Forelimb muscle (tissue), 1 donor: ENCODE data around the gene KLRC4. TPM values are rescaled to one million over a fixed set of nuclear protein-coding genes. Genes with fewer than 3 reads are reported as not detected.
"Not testable (repeated sequence)": the region's sequence is repeated elsewhere in the genome, so short reads cannot be mapped to it uniquely, and the experiment has no call there.

Source experiments
- DNase-seq: peaks from one replicate; pipeline ENCODE4 v3.0.0-alpha.2; 2013; ENCODE audit warnings: low read depth
- polyA plus RNA-seq: library from polyadenylated mRNA; unstranded; fragments of 120-200 nt; gene quantifications from one replicate; pipeline ENCODE4 v1.2.1, GENCODE V29; 2013; ENCODE audit not compliant: insufficient read length

Gene KLRC4, protein sequence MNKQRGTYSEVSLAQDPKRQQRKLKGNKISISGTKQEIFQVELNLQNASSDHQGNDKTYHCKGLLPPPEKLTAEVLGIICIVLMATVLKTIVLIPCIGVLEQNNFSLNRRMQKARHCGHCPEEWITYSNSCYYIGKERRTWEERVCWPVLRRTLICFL
- not detected for polyA plus RNA-seq

- DNase-seq, result no peak
Measured at GRCh38 chr12:10409392-10409791, at the start of gene KLRC4. TSS of gene KLRC4 (minus strand) at chr12:10409757. CDS start at chr12:10409575, 182 bp downstream.

GRCh38 chr12:10457760-10458159 lies 48.2 kb upstream of the KLRC4 start:
- no peak for DNase-seq

GRCh38 chr12:10456856-10457255 lies 47.3 kb upstream of the KLRC4 start:
- DNase-seq, result no peak

- DNase-seq, result no peak
Measured at GRCh38 chr12:10455766-10456165, 46.2 kb upstream of the KLRC4 start.

DNA sequence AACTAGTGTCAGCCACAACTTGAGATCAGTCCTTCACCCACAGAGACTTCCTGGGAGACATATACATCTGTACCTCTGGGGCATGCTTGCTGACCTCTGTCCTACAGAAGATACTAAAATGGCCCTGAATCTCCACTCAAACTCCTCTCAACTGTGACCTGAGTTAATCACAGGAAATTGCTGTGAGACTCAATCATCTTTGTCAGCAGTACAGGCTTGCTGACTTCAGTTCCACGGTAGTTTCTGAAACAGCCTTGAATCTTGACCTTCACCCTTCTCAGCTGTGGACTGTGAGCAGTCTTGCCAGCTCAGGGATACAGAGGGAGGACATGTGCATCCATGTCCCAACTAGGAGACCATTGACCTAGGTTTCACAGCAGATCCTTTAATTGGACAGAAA lies 45.0 kb upstream of the KLRC4 start:
- no peak for DNase-seq

DNA sequence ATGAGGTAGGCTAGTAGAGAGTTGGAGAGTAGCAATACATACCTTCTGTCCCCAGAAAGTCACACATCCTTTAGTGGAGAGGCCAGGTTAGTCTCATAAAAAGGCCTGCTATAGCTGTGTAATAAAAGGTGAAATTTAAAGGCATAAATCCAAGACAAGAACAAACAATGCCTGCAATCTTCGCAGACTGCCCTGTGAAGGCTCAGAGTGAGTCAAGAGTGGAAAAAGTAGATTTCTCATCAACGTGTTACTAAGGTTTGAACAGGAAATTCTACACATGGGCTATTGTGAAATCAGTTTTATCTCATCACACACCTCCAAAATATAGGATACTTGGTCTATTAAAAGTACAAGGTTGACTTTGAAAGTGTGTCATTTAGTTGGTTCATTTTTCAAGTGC lies 43.6 kb upstream of the KLRC4 start, which contains the start of gene KLRC1:
TSS of gene KLRC1 (minus strand) at position 222 of the 400 bp plus-strand sequence. CDS start 2,221 bp downstream, outside the sequence.
- no peak for DNase-seq

GRCh38 chr12:10448236-10448635 lies 38.7 kb upstream of the KLRC4 start:
- DNase-seq, result no peak

DNA sequence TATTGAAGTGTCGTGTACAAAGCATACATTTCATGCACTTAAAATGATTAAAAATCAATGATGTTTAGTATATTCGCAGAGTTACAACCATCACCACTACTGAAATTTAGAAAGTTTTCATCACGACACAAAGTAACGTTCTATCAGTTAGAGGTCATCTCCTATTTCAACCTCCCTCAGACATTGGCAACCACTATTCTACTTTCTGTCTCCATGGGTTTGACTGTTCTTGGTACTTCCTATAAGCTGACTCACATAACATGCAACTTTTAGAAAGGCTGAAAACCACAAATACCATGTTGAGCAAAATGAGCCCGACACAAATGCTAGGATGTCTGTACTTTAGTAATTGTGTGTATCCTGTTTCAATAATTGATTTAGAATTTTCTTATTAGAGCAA lies 36.5 kb upstream of the KLRC4 start:
- not testable (repeated sequence) for DNase-seq

DNA sequence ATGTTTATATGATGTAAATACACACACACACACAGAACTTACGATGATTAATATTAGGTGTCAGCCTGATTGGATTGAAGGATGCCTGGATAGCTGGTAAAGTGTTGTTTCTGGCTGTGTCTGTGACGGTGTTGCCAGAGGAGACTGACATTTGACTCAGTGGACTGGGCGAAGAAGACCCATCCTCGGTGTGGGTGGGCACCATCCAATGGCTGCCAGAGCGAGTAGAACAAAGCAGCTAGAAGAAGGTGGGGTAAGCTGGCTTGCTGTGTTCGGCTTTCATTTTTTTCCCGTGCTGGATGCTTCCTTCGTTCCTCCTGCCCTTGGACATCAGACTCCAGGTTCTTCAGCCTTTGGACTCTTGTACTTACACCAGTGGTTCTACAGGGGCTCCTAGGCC lies 31.6 kb upstream of the KLRC4 start:
- DNase-seq, result not testable (repeated sequence)

- DNase-seq, result not testable (repeated sequence)
Measured at GRCh38 chr12:10439608-10440274, 30.2 kb upstream of the KLRC4 start.

DNA sequence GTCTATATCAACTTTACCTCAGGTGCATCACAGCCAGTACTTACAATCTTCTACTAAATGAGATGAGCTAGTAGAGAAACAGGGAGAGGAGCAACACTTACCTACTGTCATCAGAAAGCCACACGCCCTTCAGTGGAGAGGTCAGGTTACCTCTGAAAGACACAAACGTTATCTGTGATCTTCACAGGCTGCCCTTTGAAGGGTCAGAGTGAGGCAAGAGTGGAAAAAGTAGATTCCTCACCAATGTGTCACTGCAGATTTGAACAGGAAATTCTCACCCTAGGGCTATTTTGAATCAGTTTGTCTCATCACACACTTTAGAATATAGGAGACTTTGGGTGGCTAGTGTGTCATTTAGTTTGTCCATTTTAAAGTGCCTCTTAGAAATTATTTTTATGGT lies 28.0 kb upstream of the KLRC4 start:
- DNase-seq, result not testable (repeated sequence)

DNA sequence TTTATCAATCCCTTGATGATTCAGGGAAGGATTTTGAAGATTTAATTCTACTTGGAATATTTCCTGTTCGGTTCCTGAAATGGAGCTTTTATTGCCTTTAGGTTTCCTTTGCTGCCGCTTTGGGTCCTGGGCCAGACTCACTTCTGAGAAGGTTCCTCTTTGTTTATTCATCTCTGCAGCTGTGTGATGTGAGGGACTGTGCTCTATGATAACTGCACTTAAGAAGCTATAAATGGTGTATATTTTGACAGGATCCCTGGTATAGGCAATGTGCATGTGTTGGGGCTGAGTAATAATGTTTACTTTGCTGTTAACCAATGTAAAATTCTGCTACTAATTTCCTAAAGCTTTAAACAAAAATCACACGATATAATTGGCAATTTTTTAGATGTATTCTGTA lies 26.3 kb upstream of the KLRC4 start, which contains the start of gene KLRC2:
TSS of gene KLRC2 (minus strand) at position 195 of the 400 bp plus-strand sequence. CDS start at position 171, 24 bp downstream.
- not testable (repeated sequence) for DNase-seq

DNA sequence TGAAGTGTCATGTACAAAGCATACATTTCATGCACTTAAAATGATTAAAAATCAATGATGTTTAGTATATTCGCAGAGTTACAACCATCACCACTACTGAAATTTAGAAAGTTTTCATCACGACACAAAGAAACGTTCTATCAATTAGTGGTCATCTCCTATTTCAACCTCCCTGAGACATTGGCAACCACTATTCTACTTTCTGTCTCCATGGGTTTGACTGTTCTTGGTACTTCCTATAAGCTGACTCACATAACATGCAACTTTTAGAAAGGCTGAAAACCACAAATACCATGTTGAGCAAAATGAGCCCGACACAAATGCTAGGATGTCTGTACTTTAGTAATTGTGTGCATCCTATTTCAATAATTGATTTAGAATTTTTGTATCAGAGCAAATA lies 21.1 kb upstream of the KLRC4 start:
- DNase-seq, result not testable (repeated sequence)

- not testable (repeated sequence) for DNase-seq
Measured at GRCh38 chr12:10425938-10426337, 16.4 kb upstream of the KLRC4 start.

DNA sequence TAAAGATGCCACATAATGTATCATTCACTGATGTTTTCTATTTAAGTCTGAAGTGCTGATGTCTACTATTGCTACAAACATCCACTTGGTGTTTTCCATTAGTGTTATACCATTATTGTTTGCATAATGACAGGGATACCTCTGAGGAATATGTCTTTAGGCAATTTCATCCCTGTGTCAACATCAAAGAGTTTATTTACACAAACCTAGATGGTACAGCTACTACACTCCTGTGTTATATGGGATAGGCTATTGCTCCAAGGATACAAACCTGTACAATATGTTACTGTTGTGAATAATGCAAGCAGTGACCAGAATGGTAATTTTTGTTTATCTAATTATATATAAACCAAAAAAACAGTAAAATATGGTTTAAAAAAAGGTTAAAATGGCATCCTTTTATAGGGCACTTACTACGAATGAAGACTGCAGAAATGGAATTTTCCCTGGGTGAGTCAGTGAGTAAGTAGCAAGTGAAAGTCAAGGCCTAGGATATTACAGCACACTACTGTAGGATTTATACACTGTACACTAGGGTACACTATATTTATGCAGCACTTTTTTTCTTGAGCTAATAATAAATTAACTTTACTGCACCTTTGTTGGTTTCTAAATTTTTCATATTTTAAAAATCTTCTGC lies 14.8 kb upstream of the KLRC4 start:
- not testable (repeated sequence) for DNase-seq

DNA sequence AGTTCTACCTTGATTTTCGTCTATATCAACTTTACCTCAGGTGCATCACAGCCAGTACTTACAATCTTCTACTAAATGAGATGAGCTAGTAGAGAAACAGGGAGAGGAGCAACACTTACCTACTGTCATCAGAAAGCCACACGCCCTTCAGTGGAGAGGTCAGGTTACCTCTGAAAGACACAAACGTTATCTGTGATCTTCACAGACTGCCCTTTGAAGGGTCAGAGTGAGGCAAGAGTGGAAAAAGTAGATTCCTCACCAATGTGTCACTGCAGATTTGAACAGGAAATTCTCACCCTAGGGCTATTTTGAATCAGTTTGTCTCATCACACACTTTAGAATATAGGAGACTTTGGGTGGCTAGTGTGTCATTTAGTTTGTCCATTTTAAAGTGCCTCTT lies 12.6 kb upstream of the KLRC4 start:
- DNase-seq, result not testable (repeated sequence)

GRCh38 chr12:10420334-10420733 lies 10.8 kb upstream of the KLRC4 start, which contains the start of gene KLRC3:
TSS of gene KLRC3 (minus strand) at chr12:10420595. CDS start at chr12:10420550, 45 bp downstream.
- DNase-seq, result not testable (repeated sequence)

- DNase-seq, result no peak
Measured at GRCh38 chr12:10408842-10409241, 715 bp downstream of the KLRC4 start.

DNA sequence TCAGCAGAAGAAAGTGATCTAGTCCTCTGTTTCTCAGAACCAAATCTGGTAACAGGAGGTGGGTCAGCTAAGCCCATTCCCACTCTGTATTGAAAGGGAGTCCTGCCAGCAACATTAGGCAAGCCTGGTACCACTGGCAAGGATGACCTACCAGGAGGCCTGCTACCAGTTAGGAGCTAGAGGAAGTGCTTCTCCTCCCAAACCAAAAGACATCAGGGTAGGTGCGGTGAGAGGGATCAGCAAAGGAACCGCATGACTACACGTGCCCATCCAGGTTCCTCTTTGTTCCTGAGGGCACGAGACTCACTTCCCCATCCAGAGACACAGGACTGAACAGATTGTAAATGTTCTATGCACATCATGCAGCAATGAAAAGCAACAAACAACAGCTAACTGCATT lies 2.8 kb downstream of the KLRC4 start:
- DNase-seq, result no peak

- no peak for DNase-seq
Measured at GRCh38 chr12:10405294-10405693, 4.3 kb downstream of the KLRC4 start.

DNA sequence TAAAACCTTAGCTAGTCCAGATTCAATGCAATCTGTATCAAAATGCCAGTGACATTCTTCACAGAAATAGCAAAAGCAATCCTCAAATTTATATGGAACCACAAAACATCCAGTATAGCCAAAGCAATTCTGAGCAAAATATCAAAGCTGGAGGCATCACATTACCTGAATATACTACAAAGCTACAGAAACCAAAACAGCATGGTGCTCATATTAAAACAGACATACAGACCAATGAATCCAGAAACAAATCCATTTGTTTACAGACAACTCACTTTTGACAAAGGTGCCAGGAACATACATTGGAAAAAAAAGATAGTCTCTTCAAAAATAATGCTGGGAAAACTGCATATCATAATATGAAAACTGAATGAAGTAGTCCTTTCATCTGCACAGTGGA lies 4.8 kb downstream of the KLRC4 start:
- DNase-seq, result no peak

GRCh38 chr12:10400829-10401228 lies 8.7 kb downstream of the KLRC4 start:
- DNase-seq, result no peak

DNA sequence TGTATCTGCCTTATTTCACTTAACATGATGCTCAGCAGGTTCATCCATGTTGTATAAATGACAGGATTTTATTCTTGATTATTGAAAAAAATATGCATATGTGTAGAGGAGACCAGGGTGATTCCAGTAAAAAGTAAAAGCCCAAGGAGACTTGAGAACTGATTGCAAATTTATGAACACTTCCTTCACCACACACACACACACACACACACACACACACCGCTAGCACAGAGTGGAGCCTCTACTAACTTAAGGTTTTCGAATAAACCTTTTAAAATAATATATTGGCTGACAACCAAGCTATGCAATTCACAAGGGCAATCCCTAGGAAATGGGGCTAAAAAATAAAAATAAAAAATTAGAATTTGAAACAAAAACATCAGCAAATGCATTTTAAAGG lies 11.4 kb downstream of the KLRC4 start:
- no peak for DNase-seq
